ENCODE results near the gene CEP85L. TPM values are rescaled to one million over a fixed set of nuclear protein-coding genes. Genes with fewer than 3 reads are reported as not detected.
A peak's percentile ranks its signal among the peaks of the same experiment; 100 is the strongest.

The CEP85L gene
- total and polyA plus RNA-seq, 2 of the 13 experiments (the other 11 are each of a cell fraction or from before 2014, with no cell fraction given): 0.44 to 1.7 TPM

DNA sequence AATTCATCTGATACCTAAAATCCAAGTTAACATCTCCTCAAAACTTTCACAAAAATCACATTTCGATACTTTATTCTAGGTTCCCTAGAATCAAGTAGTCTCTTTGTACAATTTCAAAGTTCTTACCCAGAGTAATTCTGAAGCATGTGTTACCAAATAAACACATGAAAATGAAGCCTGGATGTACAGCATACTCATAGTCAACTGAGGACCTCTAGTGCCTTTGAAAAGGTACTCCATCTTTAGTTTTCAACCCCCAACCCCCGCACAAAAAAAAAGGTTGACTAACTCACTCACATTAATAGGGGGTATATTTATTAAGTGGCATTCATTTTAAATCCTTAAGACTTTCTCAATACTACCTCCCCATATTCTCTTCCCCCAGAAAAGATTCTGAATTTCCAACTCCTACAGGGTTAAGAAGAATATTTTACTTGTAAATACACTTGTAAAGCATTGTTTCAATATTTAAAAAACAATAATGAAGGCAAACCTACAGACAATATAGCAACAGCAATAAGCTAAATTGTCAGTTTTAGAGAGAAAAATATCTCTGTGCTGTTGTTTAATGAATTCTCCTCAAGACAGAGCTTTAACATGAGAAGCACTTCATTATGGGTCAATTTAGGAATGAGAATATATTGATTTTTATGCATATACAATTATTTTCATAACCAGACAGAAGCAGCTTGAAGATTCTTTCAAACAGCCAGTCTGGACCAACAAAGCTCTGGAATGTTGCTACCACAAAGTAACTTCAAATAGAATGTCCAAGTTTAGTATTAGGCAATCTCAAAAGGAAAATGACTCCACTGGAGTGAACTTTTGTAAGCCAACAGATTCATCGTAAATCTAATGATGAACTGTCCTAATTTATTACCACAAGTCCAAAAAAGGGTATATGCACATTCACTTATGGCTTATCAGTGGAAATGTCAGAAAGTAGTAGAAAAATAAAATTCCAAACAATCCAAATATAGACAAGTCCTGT lies 100.0 kb downstream of the CEP85L start:
- intact Hi-C loops (cut with micrococcal nuclease; ENCODE audit: unreplicated experiment) (loop anchor here (1.0 kb wide), 3 partner anchors 42 to 575 kb away; no protein-coding TSS in a partner anchor), in situ Hi-C loops (cut with HindIII; ENCODE audit: extremely low pct_ligation_motif_present, low pct_unique_long_range_greater_than_20kb) (no loop called here)
- Histone ChIP-seq H3K36me3 (replicated peaks in 1 of 2; ENCODE audit: control insufficient read depth in 1 of 2, insufficient read depth in 2 of 2, low read length in 2 of 2) (no peaks in the 10 kb centered on the region), H3K4me1 (ENCODE audit: insufficient read depth, low read length) (no peaks in the 10 kb centered on the region), H3K4me3 (replicated peaks in 1 of 3; ENCODE audit: insufficient read depth in 1 of 3, low read depth in 2 of 3, low read length in 3 of 3) (no peak overlapping the region), H2AFZ (ENCODE audit: low read length) (no peak overlapping the region), H3K9ac (ENCODE audit: insufficient read depth, low read depth, low read length) (no peak overlapping the region), H4K20me1 (ENCODE audit: insufficient read depth, low read length) (no peaks in the 10 kb centered on the region), H3K27me3 (ENCODE audit: control insufficient read depth in 1 of 2, insufficient read depth in 2 of 2, low read length in 2 of 2) (no peaks in the 10 kb centered on the region), H3K27ac (ENCODE audit: extremely low read length, insufficient read depth, low read length) (no peak overlapping the region), H3K4me2 (ENCODE audit: low read depth, low read length) (no peak overlapping the region), H3K79me2 (ENCODE audit: insufficient read depth, low read length) (no peaks in the 10 kb centered on the region), H3K9me3 (ENCODE audit: low read length) (no peaks in the 10 kb centered on the region)
- WGBS (ENCODE audit: low lambda C conversion rate): under 1% methylated on average over 3 of the region's 3 CpGs
- ATAC-seq: peak; percentile 93
- POLR2A ChIA-PET: no interaction called here
- no TSS peak for BruUV-seq (replicated peaks)
- peak; percentile 44 for DNase-seq (ENCODE audit: low spot score)
- FAIRE-seq: peak; percentile 57
- CTCF ChIA-PET (ENCODE audit: low intra/inter-chr PET ratio, low total read pairs): interaction anchor here (0.8 to 1.4 kb wide), 4 partner anchors 266 to 711 kb away, joined by 3 to 10 read pairs (median 4); no protein-coding TSS in a partner anchor
- TF ChIP-seq, protein P1, sequence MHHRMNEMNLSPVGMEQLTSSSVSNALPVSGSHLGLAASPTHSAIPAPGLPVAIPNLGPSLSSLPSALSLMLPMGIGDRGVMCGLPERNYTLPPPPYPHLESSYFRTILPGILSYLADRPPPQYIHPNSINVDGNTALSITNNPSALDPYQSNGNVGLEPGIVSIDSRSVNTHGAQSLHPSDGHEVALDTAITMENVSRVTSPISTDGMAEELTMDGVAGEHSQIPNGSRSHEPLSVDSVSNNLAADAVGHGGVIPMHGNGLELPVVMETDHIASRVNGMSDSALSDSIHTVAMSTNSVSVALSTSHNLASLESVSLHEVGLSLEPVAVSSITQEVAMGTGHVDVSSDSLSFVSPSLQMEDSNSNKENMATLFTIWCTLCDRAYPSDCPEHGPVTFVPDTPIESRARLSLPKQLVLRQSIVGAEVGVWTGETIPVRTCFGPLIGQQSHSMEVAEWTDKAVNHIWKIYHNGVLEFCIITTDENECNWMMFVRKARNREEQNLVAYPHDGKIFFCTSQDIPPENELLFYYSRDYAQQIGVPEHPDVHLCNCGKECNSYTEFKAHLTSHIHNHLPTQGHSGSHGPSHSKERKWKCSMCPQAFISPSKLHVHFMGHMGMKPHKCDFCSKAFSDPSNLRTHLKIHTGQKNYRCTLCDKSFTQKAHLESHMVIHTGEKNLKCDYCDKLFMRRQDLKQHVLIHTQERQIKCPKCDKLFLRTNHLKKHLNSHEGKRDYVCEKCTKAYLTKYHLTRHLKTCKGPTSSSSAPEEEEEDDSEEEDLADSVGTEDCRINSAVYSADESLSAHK (CRISPR knock-in tag; IDR thresholded peaks at IDR 0.05; ENCODE audit: borderline replicate concordance): no peak
- TF ChIP-seq NR3C1 (CRISPR knock-in tag; IDR thresholded peaks at IDR 0.05) (no peak), ZNF17 (CRISPR knock-in tag; IDR thresholded peaks at IDR 0.05) (no peak), HOXA9 (CRISPR knock-in tag; IDR thresholded peaks at IDR 0.05; ENCODE audit: borderline replicate concordance) (no peak), RAD21 (CRISPR knock-in tag; IDR thresholded peaks at IDR 0.05) (peak; percentile 48; the same call in 1 of the 2 replicates), TGIF2 (CRISPR knock-in tag; IDR thresholded peaks at IDR 0.05) (no peak), ZNF543 (CRISPR knock-in tag; IDR thresholded peaks at IDR 0.05) (no peak), PPARG (CRISPR knock-in tag; conservative IDR thresholded peaks at IDR 0.05) (no peak), ZNF678 (CRISPR knock-in tag; IDR thresholded peaks at IDR 0.05) (no peak), CEBPB (IDR thresholded peaks at IDR 0.05; ENCODE audit: borderline replicate concordance, low read depth, low read length) (0 out of 2 replicates have a peak, but pooled peaks have one; percentile 10), STAG1 (CRISPR knock-in tag; IDR thresholded peaks at IDR 0.05) (peak; percentile 70)
- TF ChIP-seq, protein P2, sequence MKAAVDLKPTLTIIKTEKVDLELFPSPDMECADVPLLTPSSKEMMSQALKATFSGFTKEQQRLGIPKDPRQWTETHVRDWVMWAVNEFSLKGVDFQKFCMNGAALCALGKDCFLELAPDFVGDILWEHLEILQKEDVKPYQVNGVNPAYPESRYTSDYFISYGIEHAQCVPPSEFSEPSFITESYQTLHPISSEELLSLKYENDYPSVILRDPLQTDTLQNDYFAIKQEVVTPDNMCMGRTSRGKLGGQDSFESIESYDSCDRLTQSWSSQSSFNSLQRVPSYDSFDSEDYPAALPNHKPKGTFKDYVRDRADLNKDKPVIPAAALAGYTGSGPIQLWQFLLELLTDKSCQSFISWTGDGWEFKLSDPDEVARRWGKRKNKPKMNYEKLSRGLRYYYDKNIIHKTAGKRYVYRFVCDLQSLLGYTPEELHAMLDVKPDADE (CRISPR knock-in tag; IDR thresholded peaks at IDR 0.05): no peak
- TF ChIP-seq, protein P3, sequence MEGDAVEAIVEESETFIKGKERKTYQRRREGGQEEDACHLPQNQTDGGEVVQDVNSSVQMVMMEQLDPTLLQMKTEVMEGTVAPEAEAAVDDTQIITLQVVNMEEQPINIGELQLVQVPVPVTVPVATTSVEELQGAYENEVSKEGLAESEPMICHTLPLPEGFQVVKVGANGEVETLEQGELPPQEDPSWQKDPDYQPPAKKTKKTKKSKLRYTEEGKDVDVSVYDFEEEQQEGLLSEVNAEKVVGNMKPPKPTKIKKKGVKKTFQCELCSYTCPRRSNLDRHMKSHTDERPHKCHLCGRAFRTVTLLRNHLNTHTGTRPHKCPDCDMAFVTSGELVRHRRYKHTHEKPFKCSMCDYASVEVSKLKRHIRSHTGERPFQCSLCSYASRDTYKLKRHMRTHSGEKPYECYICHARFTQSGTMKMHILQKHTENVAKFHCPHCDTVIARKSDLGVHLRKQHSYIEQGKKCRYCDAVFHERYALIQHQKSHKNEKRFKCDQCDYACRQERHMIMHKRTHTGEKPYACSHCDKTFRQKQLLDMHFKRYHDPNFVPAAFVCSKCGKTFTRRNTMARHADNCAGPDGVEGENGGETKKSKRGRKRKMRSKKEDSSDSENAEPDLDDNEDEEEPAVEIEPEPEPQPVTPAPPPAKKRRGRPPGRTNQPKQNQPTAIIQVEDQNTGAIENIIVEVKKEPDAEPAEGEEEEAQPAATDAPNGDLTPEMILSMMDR (CRISPR knock-in tag; IDR thresholded peaks at IDR 0.05): peak; percentile 60
- TF ChIP-seq, protein P4, sequence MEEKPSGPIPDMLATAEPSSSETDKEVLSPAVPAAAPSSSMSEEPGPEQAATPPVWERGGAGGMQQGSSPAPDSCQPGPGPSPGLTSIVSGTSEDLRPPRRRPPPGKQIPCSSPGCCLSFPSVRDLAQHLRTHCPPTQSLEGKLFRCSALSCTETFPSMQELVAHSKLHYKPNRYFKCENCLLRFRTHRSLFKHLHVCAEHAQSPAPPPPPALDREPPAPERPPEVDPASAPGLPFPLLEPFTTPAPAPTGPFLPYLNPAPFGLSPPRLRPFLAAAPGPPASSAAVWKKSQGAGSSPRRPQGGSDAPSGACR (CRISPR knock-in tag; IDR thresholded peaks at IDR 0.05): no peak
- TF ChIP-seq, protein P5, sequence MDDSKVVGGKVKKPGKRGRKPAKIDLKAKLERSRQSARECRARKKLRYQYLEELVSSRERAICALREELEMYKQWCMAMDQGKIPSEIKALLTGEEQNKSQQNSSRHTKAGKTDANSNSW (CRISPR knock-in tag; IDR thresholded peaks at IDR 0.05; ENCODE audit: borderline replicate concordance): no peak
- TF ChIP-seq, protein P6, sequence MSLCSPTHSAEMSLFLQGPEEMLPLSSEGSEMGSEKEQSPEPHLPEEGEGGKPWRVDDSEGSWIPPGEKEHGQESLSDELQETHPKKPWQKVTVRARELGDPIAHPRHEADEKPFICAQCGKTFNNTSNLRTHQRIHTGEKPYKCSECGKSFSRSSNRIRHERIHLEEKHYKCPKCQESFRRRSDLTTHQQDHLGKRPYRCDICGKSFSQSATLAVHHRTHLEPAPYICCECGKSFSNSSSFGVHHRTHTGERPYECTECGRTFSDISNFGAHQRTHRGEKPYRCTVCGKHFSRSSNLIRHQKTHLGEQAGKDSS (CRISPR knock-in tag; IDR thresholded peaks at IDR 0.05; ENCODE audit: borderline replicate concordance, low read depth): no peak

All from HepG2 (cell line).